ENCODE data around the gene DLK2. TPM values are rescaled to one million over a fixed set of nuclear protein-coding genes. Genes with fewer than 3 reads are reported as not detected.
"Not testable (repeated sequence)": the region's sequence is repeated elsewhere in the genome, so short reads cannot be mapped to it uniquely, and the experiment has no call there.

DLK2 gene
- total RNA-seq, 1 donor from 2014 or later = 0.45 TPM

GRCh38 chr6:43460032-43460431, 4.7 kb upstream of the DLK2 start:
- no peak for DNase-seq (ENCODE audit: low spot score)
- no peak for ATAC-seq
- intact Hi-C loops (cut with DNase I) = no loop called here

GRCh38 chr6:43459535-43459934, 4.2 kb upstream of the DLK2 start:
- intact Hi-C loops (cut with DNase I) = no loop called here
- DNase-seq (ENCODE audit: low spot score) = no peak
- no peak for ATAC-seq

GRCh38 chr6:43458154-43458553, 2.8 kb upstream of the DLK2 start:
- DNase-seq (ENCODE audit: low spot score); ATAC-seq; intact Hi-C loops (cut with DNase I): not testable (repeated sequence)

GRCh38 chr6:43457643-43458042, 2.3 kb upstream of the DLK2 start:
- intact Hi-C loops (cut with DNase I) = no loop called here
- DNase-seq (ENCODE audit: low spot score) (no peak), ATAC-seq (no peak)

- peak; percentile 91 for DNase-seq (ENCODE audit: low spot score)
- intact Hi-C loops (cut with DNase I) = loop anchor here (5.0 kb wide), 1 partner anchor 52 kb away; no protein-coding TSS in a partner anchor
- peak; percentile 92 for ATAC-seq
These were observed 435 bp downstream of the DLK2 start for GRCh38 chr6:43454696-43455530.

GRCh38 chr6:43454290-43454695, 1.1 kb downstream of the DLK2 start:
- ATAC-seq = no peak
- intact Hi-C loops (cut with DNase I) = loop anchor here (5.0 kb wide), 1 partner anchor 53 kb away; no protein-coding TSS in a partner anchor
- no peak for DNase-seq (ENCODE audit: low spot score)

- DNase-seq (ENCODE audit: low spot score) (no peak), ATAC-seq (no peak)
- intact Hi-C loops (cut with DNase I) = loop anchor here (5.0 kb wide), 1 partner anchor 53 kb away; no protein-coding TSS in a partner anchor
These were observed 1.5 kb downstream of the DLK2 start for GRCh38 chr6:43453831-43454230.

GRCh38 chr6:43452896-43453295, 2.5 kb downstream of the DLK2 start:
- intact Hi-C loops (cut with DNase I) = loop anchor here (5.0 kb wide), 1 partner anchor 54 kb away; no protein-coding TSS in a partner anchor
- DNase-seq (ENCODE audit: low spot score) = no peak

GRCh38 chr6:43451939-43452338, 3.4 kb downstream of the DLK2 start:
- DNase-seq (ENCODE audit: low spot score) (no peak), ATAC-seq (no peak)
- intact Hi-C loops (cut with DNase I) = loop anchor here (5.0 kb wide), 1 partner anchor 55 kb away; no protein-coding TSS in a partner anchor

More at GRCh38 chr6:43452896-43453295, 2.5 kb downstream of the DLK2 start:
- no peak for ATAC-seq

GRCh38 chr6:43451348-43451747, 4.0 kb downstream of the DLK2 start:
- ATAC-seq = no peak
- intact Hi-C loops (cut with DNase I) = loop anchor here (5.0 kb wide), 1 partner anchor 56 kb away; no protein-coding TSS in a partner anchor

GRCh38 chr6:43450699-43451131, 4.6 kb downstream of the DLK2 start:
- intact Hi-C loops (cut with DNase I) = loop anchor here (5.0 kb wide), 1 partner anchor 57 kb away; no protein-coding TSS in a partner anchor
- DNase-seq (ENCODE audit: low spot score) (no peak), ATAC-seq (no peak)

More at GRCh38 chr6:43451348-43451747, 4.0 kb downstream of the DLK2 start:
- no peak for DNase-seq (ENCODE audit: low spot score)

- ATAC-seq (no peak), DNase-seq (ENCODE audit: low spot score) (no peak)
- intact Hi-C loops (cut with DNase I) = no loop called here
These were observed 6.4 kb downstream of the DLK2 start for GRCh38 chr6:43448916-43449315.

- ATAC-seq (no peak), DNase-seq (ENCODE audit: low spot score) (no peak)
- intact Hi-C loops (cut with DNase I) = no loop called here
These were observed 7.7 kb downstream of the DLK2 start for GRCh38 chr6:43447604-43448003.

GRCh38 chr6:43445576-43445975, 9.8 kb downstream of the DLK2 start:
- intact Hi-C loops (cut with DNase I) = no loop called here
- no peak for DNase-seq (ENCODE audit: low spot score)
- ATAC-seq = no peak

- ATAC-seq (no peak), DNase-seq (ENCODE audit: low spot score) (no peak)
- intact Hi-C loops (cut with DNase I) = no loop called here
These were observed 10.8 kb downstream of the DLK2 start for GRCh38 chr6:43444582-43444981.

GRCh38 chr6:43444036-43444435, 11.3 kb downstream of the DLK2 start:
- no peak for ATAC-seq
- no peak for DNase-seq (ENCODE audit: low spot score)
- intact Hi-C loops (cut with DNase I) = no loop called here

- no peak for DNase-seq (ENCODE audit: low spot score)
- no peak for ATAC-seq
- intact Hi-C loops (cut with DNase I) = no loop called here
These were observed 12.4 kb downstream of the DLK2 start for GRCh38 chr6:43442935-43443334.

GRCh38 chr6:43437700-43438099, 17.6 kb downstream of the DLK2 start:
- intact Hi-C loops (cut with DNase I) = no loop called here
- ATAC-seq (no peak), DNase-seq (ENCODE audit: low spot score) (no peak)

GRCh38 chr6:43436577-43437282, 18.6 kb downstream of the DLK2 start:
- ATAC-seq (peak; percentile 80), DNase-seq (ENCODE audit: low spot score) (no peak)
- intact Hi-C loops (cut with DNase I) = no loop called here
